Measurements from ENCODE around the gene LRRTM3. TPM values are rescaled to one million over a fixed set of nuclear protein-coding genes. Genes with fewer than 3 reads are reported as not detected.

LRRTM3 gene
- total and polyA plus RNA-seq, 12 donors, result 0.23 to 4.4 (median 1.6) TPM; not detected in 2

DNA sequence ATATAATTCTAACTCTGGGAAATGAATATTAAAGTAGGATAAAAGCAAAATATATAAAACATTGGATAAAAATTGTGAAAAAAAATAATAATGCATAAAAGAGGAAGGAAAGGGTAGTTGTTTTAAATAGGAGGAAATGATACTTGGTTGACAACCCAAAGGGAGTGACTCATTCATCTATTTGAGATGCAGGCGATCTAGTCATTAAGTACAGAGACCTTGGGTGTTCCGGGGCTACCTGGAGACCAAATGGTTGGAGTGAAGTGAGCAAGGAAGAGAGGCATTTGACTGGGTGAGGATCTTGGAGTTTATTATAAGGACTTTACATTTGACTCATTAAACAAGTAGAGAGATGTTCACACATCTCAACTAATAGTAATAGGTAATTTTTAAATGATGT lies 111.0 kb downstream of the LRRTM3 start:
- intact Hi-C loops (cut with DNase I), result no loop called here
- no peaks in the 10 kb centered on the region for H3K36me3 ChIP-seq (replicated peaks in 1 of 2)
- DNase-seq, result no peak
- TF ChIP-seq CTCF (IDR thresholded peaks at IDR 0.05), result no peak
- TF ChIP-seq POLR2A (IDR thresholded peaks at IDR 0.05), result no peak
- 39 to 60% (median 56%) methylated on average over 2 of the region's 2 CpGs for WGBS, 4 donors
- H3K4me1 ChIP-seq (replicated peaks in 1 of 2), result no peaks in the 10 kb centered on the region
- no peaks in the 10 kb centered on the region for H3K27me3 ChIP-seq
- H3K4me3 ChIP-seq, result no peak overlapping the region
- H3K27ac ChIP-seq, result no peak overlapping the region
- no peaks in the 10 kb centered on the region for H3K9me3 ChIP-seq (replicated peaks in 1 of 3)

- Histone ChIP-seq H3K4me1 (replicated peaks in 1 of 2) (no peaks in the 10 kb centered on the region), H3K9me3 (replicated peaks in 1 of 3) (no peaks in the 10 kb centered on the region), H3K27ac (no peak overlapping the region), H3K4me3 (no peak overlapping the region), H3K36me3 (replicated peaks in 1 of 2) (no peaks in the 10 kb centered on the region), H3K27me3 (no peaks in the 10 kb centered on the region)
- no peak for DNase-seq
- TF ChIP-seq CTCF (IDR thresholded peaks at IDR 0.05), result no peak
- no peak for TF ChIP-seq POLR2A (IDR thresholded peaks at IDR 0.05)
- intact Hi-C loops (cut with DNase I), result no loop called here
Measured at GRCh38 chr10:67043041-67043440, 117.2 kb downstream of the LRRTM3 start.

DNA sequence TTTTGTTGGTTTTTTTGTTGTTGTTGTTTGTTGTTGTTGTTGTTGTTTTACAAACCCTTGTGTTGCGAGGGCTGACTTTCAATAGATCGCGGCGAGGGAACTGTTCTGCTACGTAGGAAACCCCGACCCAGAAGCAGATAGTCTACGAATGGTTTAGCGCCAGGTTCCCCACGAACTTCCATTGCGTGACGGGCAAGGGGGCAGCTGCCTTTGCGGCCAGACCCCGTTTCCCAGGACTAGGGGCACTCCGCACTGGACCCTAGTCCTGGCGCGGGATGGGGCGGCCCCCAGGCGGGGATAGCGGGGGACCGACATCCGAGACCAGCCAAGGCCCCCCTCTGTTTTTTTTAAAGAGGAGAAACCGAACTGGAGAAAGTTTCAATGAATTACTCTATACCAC lies 119.6 kb downstream of the LRRTM3 start:
- no peaks in the 10 kb centered on the region for H3K27me3 ChIP-seq
- H3K4me3 ChIP-seq, result no peak overlapping the region
- no peaks in the 10 kb centered on the region for H3K4me1 ChIP-seq (replicated peaks in 1 of 2)
- TF ChIP-seq POLR2A (IDR thresholded peaks at IDR 0.05), result no peak
- no peak for TF ChIP-seq CTCF (IDR thresholded peaks at IDR 0.05)
- H3K9me3 ChIP-seq (replicated peaks in 1 of 3), result no peaks in the 10 kb centered on the region
- no peak overlapping the region for H3K27ac ChIP-seq
- intact Hi-C loops (cut with DNase I), result no loop called here
- WGBS, 4 donors, result 93 to 95% (median 94%) methylated on average over 20 to 22 of the region's 22 CpGs
- no peaks in the 10 kb centered on the region for H3K36me3 ChIP-seq (replicated peaks in 1 of 2)
- DNase-seq, result no peak

DNA sequence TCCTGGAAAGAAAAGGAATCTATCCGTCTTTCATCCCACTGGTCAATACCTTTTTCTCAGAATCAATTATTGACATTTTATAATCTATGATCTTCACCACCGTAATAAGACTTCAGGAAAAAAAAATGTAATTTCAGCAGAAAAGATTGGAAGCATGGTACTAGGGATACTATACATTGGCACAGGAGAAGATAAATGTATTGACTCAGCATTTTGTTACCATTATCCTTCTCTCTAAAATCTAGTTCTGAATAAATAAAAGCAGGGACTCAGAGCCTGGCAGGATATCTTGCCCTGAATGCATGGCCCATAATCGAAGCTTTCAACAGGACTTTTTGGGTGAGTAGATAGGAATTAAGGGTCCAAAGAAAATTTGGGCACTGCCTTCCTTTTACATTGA lies 120.7 kb downstream of the LRRTM3 start:
- no peak overlapping the region for H3K27ac ChIP-seq
- H3K36me3 ChIP-seq (replicated peaks in 1 of 2), result no peaks in the 10 kb centered on the region
- 65 to 73% (median 68%) methylated on average over 3 of the region's 3 CpGs for WGBS, 4 donors
- intact Hi-C loops (cut with DNase I), result no loop called here
- H3K9me3 ChIP-seq (replicated peaks in 1 of 3), result no peaks in the 10 kb centered on the region
- H3K4me1 ChIP-seq (replicated peaks in 1 of 2), result no peaks in the 10 kb centered on the region
- no peak overlapping the region for H3K4me3 ChIP-seq
- TF ChIP-seq CTCF (IDR thresholded peaks at IDR 0.05), result no peak
- TF ChIP-seq POLR2A (IDR thresholded peaks at IDR 0.05), result no peak
- DNase-seq, result no peak
- H3K27me3 ChIP-seq, result no peaks in the 10 kb centered on the region

Data from adrenal gland (tissue), 12 donors.